Smooth muscle cell (in vitro differentiated cells): ENCODE measurements around the gene PRR7. TPM values are rescaled to one million over a fixed set of nuclear protein-coding genes. Genes with fewer than 3 reads are reported as not detected.

Source experiments
- DNase-seq: peaks from one replicate; lab custom pipeline; 2025; ENCODE audit not compliant: unreplicated experiment; lab: John Stamatoyannopoulos, UW
- H2AFZ ChIP-seq: fragments of 200-600 bp; sonication (generic); 2 replicates; pipeline ENCODE4 v1.6.0; 2016; ENCODE audit warnings: antibody characterized with exemption, low read depth, mild to moderate bottlenecking
- H3F3A ChIP-seq: fragments of 200-600 bp; sonication (generic); 2 replicates; pipeline ENCODE4 v1.6.0; 2017; ENCODE audit warnings: antibody characterized with exemption, low read depth
- H3K27ac ChIP-seq: fragments of 200-600 bp; sonication (generic); 2 replicates; pipeline ENCODE4 v1.5.1; 2016; ENCODE audit warnings: low read depth, mild to moderate bottlenecking
- H3K27me3 ChIP-seq: fragments of 200-600 bp; sonication (generic); 2 replicates; pipeline ENCODE4 v1.6.1; 2016; ENCODE audit warnings: low read depth, mild to moderate bottlenecking
- H3K36me3 ChIP-seq: fragments of 200-600 bp; sonication (generic); 2 replicates; pipeline ENCODE4 v1.5.1; 2016; ENCODE audit warnings: low read depth
- H3K4me1 ChIP-seq: fragments of 200-600 bp; sonication (generic); 2 replicates; pipeline ENCODE4 v1.5.1; 2016; ENCODE audit warnings: low read depth
- H3K4me2 ChIP-seq: fragments of 200-600 bp; sonication (generic); 2 replicates; pipeline ENCODE4 v1.6.0; 2016; ENCODE audit warnings: mild to moderate bottlenecking
- H3K4me3 ChIP-seq: fragments of 200-600 bp; sonication (generic); 2 replicates; pipeline ENCODE4 v1.5.1; 2016; ENCODE audit warnings: mild to moderate bottlenecking
- H3K79me2 ChIP-seq: fragments of 200-600 bp; sonication (generic); 2 replicates; pipeline ENCODE4 v1.6.0; 2016; ENCODE audit warnings: low read depth, mild to moderate bottlenecking
- H3K9ac ChIP-seq: fragments of 200-600 bp; sonication (generic); 2 replicates; pipeline ENCODE4 v1.6.0; 2016; ENCODE audit warnings: low read depth
- H3K9me3 ChIP-seq: fragments of 200-600 bp; sonication (generic); replicated peaks from 2 replicates; pipeline ENCODE4 v1.5.1; 2016; ENCODE audit warnings: low read depth
- H4K20me1 ChIP-seq: fragments of 200-600 bp; sonication (generic); 2 replicates; pipeline ENCODE4 v1.6.0; 2016; ENCODE audit warnings: low read depth
- WGBS: methylation state at CpG from one replicate; pipeline ENCODE4 v1.1.7; 2016; ENCODE audit warnings: low lambda C conversion rate; 5-methylcytosine and 5-hydroxymethylcytosine counted together
- polyA plus RNA-seq: library from polyadenylated mRNA; unstranded; fragments of >200 nt; fragmentation: Nextera tagmentation; extraction: Ambion mirVana; gene quantifications from 2 replicates; pipeline ENCODE4 v1.2.1, GENCODE V29; 2016
- total RNA-seq: library from RNA; depleted of rRNA; stranded (reverse); fragments of >200 nt; gene quantifications from 2 replicates; pipeline ENCODE4 v1.2.3, GENCODE V29; 2014
- TF ChIP-seq, protein P1 (sequence below): fragments of 200-600 bp; sonication (generic); IDR thresholded peaks from 2 replicates; pipeline ENCODE4 v1.5.1; 2017; ENCODE audit warnings: borderline replicate concordance, mild to moderate bottlenecking, antibody characterized with exemption; ENCODE audit not compliant: insufficient read depth, poor library complexity, severe bottlenecking

PRR7 gene
- total and polyA plus RNA-seq, 2 experiments from 2014 or later, result 6.5 to 31.9 TPM

- peaks cover 27% of the 10 kb centered on the region for H3K4me1 ChIP-seq
- peak overlapping the region; percentile 98 for H3K4me2 ChIP-seq
- no peak overlapping the region for H3K9ac ChIP-seq
- no peaks in the 10 kb centered on the region for H3K27me3 ChIP-seq
- peaks cover 40% of the 10 kb centered on the region for H3K79me2 ChIP-seq
- no peak for DNase-seq
- no peaks in the 10 kb centered on the region for H3K9me3 ChIP-seq
- H3K27ac ChIP-seq, result peak overlapping the region; percentile 3
- TF ChIP-seq, protein P1, sequence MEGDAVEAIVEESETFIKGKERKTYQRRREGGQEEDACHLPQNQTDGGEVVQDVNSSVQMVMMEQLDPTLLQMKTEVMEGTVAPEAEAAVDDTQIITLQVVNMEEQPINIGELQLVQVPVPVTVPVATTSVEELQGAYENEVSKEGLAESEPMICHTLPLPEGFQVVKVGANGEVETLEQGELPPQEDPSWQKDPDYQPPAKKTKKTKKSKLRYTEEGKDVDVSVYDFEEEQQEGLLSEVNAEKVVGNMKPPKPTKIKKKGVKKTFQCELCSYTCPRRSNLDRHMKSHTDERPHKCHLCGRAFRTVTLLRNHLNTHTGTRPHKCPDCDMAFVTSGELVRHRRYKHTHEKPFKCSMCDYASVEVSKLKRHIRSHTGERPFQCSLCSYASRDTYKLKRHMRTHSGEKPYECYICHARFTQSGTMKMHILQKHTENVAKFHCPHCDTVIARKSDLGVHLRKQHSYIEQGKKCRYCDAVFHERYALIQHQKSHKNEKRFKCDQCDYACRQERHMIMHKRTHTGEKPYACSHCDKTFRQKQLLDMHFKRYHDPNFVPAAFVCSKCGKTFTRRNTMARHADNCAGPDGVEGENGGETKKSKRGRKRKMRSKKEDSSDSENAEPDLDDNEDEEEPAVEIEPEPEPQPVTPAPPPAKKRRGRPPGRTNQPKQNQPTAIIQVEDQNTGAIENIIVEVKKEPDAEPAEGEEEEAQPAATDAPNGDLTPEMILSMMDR, result no peak
- no peaks in the 10 kb centered on the region for H3K36me3 ChIP-seq
- peaks cover 31% of the 10 kb centered on the region for H3F3A ChIP-seq
- H4K20me1 ChIP-seq, result peaks cover 44% of the 10 kb centered on the region
- H3K4me3 ChIP-seq, result peak overlapping the region; percentile 89
- no peak overlapping the region for H2AFZ ChIP-seq
- 47% methylated on average over 7 of the region's 7 CpGs for WGBS
These were observed 27.4 kb downstream of the PRR7 start for GRCh38 chr5:177474002-177474476.

- 83% methylated on average over 4 of the region's 4 CpGs for WGBS
- DNase-seq, result no peak
- Histone ChIP-seq H3K27ac (no peak overlapping the region), H3K9me3 (no peaks in the 10 kb centered on the region), H3K4me3 (no peak overlapping the region), H4K20me1 (peaks cover 44% of the 10 kb centered on the region), H3K79me2 (peaks cover 30% of the 10 kb centered on the region), H2AFZ (no peak overlapping the region), H3K4me1 (peaks cover 27% of the 10 kb centered on the region), H3K27me3 (no peaks in the 10 kb centered on the region), H3K9ac (no peak overlapping the region), H3K4me2 (no peak overlapping the region), H3K36me3 (no peaks in the 10 kb centered on the region), H3F3A (peaks cover 35% of the 10 kb centered on the region)
- TF ChIP-seq, protein P1, result no peak
These were observed 28.4 kb downstream of the PRR7 start for GRCh38 chr5:177474846-177475562.

DNA sequence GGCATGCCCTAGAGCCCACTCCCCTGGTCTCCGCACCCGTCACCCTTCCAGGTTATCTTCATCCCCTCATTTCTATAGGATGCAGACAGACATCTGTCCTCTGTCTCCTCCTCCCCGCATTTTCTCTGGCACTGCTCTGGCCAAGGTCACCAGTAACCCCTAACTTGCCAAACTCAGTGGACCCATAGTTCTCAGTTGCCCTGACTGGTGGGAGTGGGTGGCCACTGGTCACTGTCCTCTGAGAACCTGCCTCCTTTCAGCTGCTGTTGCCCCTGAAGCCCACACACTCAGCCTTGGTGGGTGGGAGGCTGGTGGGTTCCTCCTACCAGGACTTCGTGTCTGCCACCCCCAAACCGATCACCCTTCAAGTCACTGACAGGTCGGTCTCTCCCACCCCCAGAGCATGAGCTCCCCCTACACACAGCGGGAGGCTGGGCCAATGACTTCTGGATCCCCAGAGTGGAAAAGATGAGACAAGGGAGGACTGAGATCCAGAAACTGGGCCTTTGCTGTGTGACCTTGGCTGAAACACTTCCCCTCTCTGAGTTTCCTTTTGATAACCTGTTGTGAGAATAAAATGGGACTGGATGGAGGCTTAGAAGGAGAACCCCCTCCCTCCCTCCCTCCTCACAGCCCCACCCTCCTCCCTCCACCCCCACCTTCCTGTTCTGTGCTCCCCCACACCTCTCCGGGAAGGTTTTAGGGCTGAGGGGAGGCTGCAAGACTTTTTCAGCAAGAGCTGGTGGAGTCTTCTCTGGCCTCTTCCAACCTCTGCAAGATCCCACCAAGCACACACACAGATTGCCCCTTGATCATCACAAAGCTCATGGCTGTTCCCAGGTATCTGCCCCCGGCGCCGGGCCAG lies 29.2 kb downstream of the PRR7 start:
- H2AFZ ChIP-seq, result no peak overlapping the region
- H3K9me3 ChIP-seq, result no peaks in the 10 kb centered on the region
- H3K9ac ChIP-seq, result no peak overlapping the region
- H4K20me1 ChIP-seq, result peaks cover 43% of the 10 kb centered on the region
- H3F3A ChIP-seq, result peaks cover 41% of the 10 kb centered on the region
- DNase-seq, result no peak
- WGBS, result 74% methylated on average over 11 of the region's 11 CpGs
- H3K4me1 ChIP-seq, result peaks cover 20% of the 10 kb centered on the region
- H3K27me3 ChIP-seq, result no peaks in the 10 kb centered on the region
- no peak overlapping the region for H3K4me3 ChIP-seq
- H3K27ac ChIP-seq, result no peak overlapping the region
- TF ChIP-seq, protein P1, result no peak
- H3K79me2 ChIP-seq, result peaks cover 22% of the 10 kb centered on the region
- H3K36me3 ChIP-seq, result no peaks in the 10 kb centered on the region
- H3K4me2 ChIP-seq, result no peak overlapping the region
